ES-I3 (cell line): ENCODE measurements around the gene CFAP126.
"Not testable (repeated sequence)": the region's sequence is repeated elsewhere in the genome, so short reads cannot be mapped to it uniquely, and the experiment has no call there.

ENCODE experiments used
- H3K36me3 ChIP-seq: 2 replicates; pipeline ENCODE4 v1.6.1; 2013; ENCODE audit warnings: mild to moderate bottlenecking, low read length, control low read depth, moderate library complexity; ENCODE audit not compliant: insufficient read depth
- H3K4me1 ChIP-seq: 2 replicates; pipeline ENCODE4 v1.6.1; 2013; ENCODE audit warnings: mild to moderate bottlenecking, control low read depth, low read length; ENCODE audit not compliant: insufficient read depth
- H3K9ac ChIP-seq: 2 replicates; pipeline ENCODE4 v1.6.1; 2013; ENCODE audit warnings: low read depth, mild to moderate bottlenecking, low read length, moderate library complexity
- H3K9me3 ChIP-seq: 2 replicates; pipeline ENCODE4 v1.6.1; 2013; ENCODE audit warnings: mild to moderate bottlenecking, low read length, moderate library complexity; ENCODE audit not compliant: control insufficient read depth, insufficient read depth

Gene CFAP126, protein sequence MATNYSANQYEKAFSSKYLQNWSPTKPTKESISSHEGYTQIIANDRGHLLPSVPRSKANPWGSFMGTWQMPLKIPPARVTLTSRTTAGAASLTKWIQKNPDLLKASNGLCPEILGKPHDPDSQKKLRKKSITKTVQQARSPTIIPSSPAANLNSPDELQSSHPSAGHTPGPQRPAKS

DNA sequence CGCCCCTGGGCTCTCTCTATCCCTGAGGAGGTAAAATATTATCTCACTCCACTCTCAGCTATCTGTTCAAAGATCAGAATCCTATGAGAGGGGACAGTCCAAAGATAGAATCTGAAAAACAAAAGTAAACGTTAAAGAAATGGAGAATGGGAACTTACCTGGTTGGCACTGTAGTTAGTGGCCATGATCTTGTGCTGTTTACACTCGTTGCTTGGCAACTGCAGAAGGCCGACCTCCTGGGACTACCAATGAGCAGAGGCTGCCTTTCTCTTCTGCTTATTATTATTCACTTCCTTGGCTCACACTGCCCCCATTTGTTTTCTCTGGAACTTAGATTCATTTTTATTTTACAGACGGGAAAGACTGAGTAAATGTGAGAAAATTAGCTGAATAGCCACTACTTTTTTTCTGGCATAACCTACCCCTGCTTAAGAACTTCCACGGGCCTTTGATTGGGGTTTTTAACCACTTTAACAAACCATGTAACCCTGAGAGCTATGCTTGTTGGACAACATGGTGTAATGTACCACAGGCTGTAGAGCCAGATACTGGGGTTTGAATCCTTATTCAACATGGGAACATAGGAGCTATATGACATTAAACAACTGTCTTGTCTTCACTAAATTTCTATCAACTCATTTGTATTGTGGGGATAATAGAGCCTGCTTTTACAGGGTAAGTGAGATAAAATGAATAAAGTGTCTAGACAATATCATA, at the start of gene CFAP126:
Gene CFAP126, minus strand, starts transcription at position 193 of the 717 bp plus-strand sequence. Its CDS starts 8 bp downstream, at position 185.
- H3K36me3 ChIP-seq, result peaks cover 5% of the 10 kb centered on the region; the same call in 1 of the 2 replicates
- no peak within 1 kb of the TSS for H3K9ac ChIP-seq
- H3K9me3 ChIP-seq, result no peaks in the 10 kb centered on the region
- no peaks in the 10 kb centered on the region for H3K4me1 ChIP-seq

DNA sequence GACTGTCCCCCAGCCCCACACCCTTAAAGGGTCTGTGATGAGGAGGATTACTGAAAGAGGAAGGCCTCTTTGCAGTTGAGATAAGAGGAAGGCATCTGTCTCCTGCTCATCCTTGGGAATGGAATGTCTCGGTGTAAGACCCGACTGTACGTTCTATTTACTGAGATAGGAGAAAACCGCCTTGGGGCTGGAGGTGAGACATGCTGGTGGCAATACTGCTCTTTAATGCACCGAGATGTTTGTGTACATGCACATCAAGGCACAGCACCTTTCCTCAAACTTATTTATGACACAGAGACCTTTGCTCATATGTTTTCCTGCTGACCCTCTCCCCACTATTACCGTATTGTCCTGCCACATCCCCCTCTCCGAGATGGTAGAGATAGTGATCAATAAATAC, 45.4 kb upstream of the CFAP126 start:
- H3K4me1 ChIP-seq, H3K9ac ChIP-seq, H3K9me3 ChIP-seq, H3K36me3 ChIP-seq: not testable (repeated sequence)

DNA sequence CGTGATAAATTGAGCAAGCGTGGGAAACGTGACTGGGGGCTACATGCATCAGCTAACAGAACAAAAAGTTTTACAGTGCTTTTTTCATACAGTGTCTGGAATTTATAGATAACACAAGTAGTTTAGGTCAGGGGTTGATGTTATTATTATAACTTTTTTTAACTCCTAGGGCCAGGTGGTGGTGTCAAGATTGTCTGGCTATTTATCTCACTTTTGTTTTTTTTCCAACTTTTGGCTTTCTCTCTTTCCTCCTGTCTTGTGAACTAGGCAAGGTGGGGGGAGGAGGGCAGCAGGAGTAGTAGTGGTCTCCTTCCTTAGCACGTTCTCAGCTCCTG, 42.9 kb upstream of the CFAP126 start:
- not testable (repeated sequence) for H3K4me1 ChIP-seq, H3K9ac ChIP-seq, H3K9me3 ChIP-seq, H3K36me3 ChIP-seq

DNA sequence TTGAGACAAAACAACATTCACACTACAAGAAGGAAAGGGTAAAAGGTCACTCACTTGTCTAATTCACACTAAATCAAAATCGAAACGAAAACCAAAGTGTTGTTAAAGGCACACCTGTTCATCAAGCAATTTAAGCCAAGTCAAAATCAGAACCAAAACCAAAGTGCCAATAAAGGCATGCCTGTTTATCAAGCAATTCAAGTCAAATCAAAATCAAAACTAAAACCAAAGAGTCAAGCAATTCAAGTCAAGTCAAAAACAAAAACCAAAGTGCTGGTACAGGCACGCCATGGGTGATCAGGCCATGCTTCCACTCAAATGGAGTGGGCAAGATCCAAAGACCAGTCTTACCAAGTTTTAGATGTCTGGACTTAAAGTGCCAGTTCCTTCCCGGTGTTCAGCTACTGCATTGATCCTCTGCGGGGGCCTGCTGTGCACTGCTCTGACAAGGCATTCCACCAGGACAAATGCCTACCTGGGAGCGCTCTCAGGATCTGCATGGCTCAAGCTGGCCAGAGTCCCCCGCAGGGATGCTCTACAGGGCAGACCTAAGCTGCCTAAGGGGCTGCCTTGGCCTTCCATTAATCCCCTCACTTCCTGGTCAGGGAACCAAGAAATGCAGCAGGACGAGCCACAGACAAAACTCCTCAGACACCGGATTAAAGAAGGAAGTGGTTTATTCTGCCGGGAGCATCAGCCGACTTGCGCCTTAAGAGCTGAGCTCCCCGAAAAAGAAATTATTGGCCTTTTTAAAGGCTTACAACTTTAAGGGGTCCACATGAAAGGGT, 42.4 kb upstream of the CFAP126 start:
- H3K4me1 ChIP-seq, H3K9ac ChIP-seq, H3K9me3 ChIP-seq, H3K36me3 ChIP-seq: not testable (repeated sequence)

DNA sequence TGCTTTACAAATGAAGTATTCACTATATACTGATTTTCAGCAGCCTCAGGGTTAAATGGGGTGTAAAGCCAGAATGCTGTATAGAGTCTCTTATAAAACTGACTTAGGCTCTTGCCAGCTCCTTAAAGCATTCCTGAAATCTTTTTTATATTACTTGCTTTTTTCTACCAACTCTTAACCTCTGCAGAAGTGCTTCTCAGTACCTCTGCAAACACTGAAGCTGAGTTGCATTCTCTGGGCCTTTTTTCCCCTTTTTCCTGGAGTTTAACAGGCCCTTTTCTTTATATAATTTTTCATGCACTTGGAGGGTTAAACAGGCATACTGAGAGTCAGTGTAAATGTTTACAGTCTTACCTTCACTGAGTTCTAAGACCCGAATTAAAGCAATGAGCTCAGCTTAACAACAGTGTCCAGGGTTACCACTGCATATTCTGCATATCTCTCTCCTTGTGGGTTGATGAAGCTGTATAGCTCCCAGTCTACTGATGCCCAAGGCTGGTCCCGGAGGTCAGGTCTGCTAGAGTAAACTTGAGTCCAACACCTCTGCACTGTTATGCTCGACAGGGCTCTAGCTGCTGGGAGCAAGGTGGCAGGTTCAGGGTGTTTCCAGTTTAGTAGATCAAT, 40.9 kb upstream of the CFAP126 start:
- Histone ChIP-seq H3K4me1 (no peaks in the 10 kb centered on the region), H3K36me3 (no peaks in the 10 kb centered on the region), H3K9me3 (no peaks in the 10 kb centered on the region)

DNA sequence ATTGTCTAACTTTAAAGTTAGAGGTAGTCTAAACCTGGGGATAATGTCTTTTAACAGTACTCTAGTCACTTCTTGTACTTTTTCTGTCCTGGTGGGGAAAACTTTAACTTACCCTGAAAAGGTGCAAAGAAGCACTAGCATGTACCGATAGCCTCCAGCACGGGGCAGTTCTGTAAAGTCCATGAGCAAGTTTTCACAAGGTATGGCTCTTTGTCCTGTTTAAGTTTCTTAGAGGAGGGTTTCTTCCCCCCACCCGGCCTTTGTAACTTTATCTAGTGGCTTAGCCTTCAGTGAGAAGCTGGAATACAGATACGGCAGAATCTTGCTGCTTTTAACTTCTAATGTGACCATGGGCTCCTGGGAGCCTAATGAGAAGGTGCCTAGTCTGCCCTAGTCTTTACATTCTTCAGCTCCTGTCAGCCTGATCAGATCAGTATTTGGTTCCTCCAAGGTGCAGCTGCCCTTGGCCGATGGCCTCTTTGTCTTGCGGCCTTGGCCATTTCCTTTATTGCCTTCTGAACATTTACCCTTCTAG, 39.8 kb upstream of the CFAP126 start:
- H3K36me3 ChIP-seq, result no peaks in the 10 kb centered on the region

More for the DNA sequence above, 40.9 kb upstream of the CFAP126 start:
- H3K9ac ChIP-seq, result no peak overlapping the region

DNA sequence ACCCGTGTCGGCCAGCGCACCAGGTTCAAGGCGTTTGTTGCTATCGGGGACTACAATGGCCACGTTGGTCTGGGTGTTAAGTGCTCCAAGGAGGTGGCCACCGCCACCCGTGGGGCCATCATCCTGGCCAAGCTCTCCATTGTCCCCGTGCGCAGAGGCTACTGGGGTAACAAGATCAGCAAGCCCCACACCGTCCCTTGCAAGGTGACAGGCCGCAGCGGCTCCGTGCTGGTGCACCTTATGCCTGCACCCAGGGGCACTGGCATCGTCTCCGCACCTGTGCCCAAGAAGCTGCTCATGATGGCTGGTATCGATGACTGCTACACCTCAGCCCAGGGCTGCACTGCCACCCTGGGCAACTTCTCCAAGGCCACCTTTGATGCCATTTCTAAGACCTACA, 38.9 kb upstream of the CFAP126 start:
- H3K4me1 ChIP-seq, H3K9ac ChIP-seq, H3K9me3 ChIP-seq, H3K36me3 ChIP-seq: not testable (repeated sequence)

More for the DNA sequence above, 39.8 kb upstream of the CFAP126 start:
- H3K9me3 ChIP-seq, result no peaks in the 10 kb centered on the region
- no peak overlapping the region for H3K9ac ChIP-seq
- no peaks in the 10 kb centered on the region for H3K4me1 ChIP-seq

DNA sequence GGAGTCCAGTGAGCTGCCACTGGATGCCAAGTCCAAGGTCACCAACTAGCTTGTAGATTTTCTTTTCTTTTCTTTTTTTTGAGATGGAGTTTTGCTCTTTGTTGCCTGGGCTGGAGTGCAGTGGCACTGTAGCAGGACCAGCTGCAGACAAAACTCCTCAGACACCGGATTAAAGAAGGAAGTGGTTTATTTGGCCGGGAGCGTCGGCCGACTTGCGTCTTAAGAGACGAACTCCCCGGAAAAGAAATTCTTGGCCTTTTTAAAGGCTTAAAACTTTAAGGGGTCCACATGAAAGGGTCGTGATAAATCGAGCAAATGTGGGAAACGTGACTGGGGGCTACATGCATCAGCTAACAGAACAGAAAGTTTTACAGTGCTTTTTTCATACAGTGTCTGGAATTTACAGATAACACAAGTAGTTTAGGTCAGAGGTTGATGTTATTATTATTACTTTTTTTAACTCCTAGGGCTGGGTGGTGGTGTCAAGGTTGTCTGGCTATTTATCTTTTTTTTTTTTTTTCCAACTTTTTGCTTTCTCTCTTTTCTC, 36.4 kb upstream of the CFAP126 start:
- no peak overlapping the region for H3K9ac ChIP-seq
- no peaks in the 10 kb centered on the region for H3K36me3 ChIP-seq
- no peaks in the 10 kb centered on the region for H3K4me1 ChIP-seq
- H3K9me3 ChIP-seq, result no peaks in the 10 kb centered on the region

DNA sequence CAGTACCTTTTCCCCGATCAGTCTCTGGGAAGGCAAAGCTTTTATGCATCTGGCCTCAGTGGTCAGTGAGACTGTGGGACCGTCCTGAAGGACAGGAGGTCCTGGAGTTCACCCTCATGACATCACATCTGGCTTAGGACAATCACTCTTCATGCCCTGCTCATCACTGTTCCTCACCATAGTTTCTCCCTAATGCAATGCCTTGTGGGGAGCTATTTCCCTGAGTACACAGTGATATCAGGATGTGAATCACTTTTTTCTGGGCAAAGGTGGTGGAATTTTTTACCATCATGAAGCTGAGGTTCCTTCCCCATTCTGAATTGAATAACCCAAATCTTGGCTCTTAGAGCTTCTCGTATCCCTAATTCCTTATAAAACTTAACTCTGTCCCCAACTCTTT, 34.8 kb upstream of the CFAP126 start:
- Histone ChIP-seq H3K4me1 (0 out of 2 replicates have a peak, but pooled peaks cover 3% of the 10 kb centered on the region), H3K36me3 (no peaks in the 10 kb centered on the region), H3K9me3 (no peaks in the 10 kb centered on the region), H3K9ac (no peak overlapping the region)

DNA sequence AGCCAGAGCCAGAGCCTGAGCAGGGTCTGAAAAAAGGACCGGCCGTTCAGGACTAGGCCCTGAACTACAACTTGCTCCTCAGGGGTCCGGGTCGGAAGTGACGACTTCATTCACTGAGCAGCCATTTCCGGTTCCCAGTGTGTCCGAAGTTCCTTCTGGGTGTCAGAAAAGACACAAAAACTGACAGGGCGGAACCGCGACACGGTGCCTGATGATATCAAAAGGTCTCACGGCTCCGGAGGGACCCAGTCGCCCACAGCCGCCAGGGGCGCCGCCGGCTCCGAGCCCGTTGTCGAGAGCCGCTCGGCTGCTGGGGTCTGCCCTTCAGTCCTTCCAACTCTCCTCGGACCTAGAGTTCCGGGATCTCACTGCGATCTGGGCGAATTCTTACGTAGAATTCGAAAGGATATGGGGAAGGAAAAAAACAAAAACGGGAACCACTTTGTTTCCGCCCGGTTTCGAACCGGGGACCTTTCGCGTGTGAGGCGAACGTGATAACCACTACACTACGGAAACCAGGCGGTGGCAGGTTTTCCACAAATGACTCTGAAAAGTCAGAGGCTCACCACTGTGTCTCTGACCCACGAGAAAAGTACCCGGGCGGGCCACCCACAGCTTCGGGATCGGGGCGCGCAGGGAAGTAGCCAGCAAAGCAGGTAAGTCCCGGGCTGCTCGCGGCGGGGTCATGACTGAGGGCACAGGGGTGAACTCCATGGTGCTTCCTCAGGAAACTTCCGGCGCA, 31.8 kb upstream of the CFAP126 start:
- H3K36me3 ChIP-seq, result no peaks in the 10 kb centered on the region
- no peaks in the 10 kb centered on the region for H3K9me3 ChIP-seq
- peak overlapping the region; percentile 95 for H3K9ac ChIP-seq
- H3K4me1 ChIP-seq, result 0 out of 2 replicates have a peak, but pooled peaks cover 3% of the 10 kb centered on the region

DNA sequence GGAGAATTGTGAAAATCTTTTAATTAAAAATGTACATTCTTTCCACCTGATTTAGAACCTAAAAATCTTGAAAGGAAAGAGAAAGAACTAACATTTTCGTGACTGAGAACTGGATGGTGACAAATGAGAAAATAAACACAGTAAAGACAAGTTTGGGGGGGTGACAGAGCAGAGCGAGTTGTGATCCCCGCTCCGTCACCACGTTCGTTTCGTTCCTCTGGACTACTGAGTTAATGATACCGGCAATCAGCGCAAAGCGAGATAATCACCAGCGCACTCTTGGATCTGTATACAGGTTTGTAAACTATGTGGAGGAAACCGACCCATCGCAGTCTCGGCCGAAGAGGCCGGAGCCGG, 31.2 kb upstream of the CFAP126 start:
- H3K9me3 ChIP-seq, result no peaks in the 10 kb centered on the region
- H3K36me3 ChIP-seq, result no peaks in the 10 kb centered on the region
- 0 out of 2 replicates have a peak, but pooled peaks cover 3% of the 10 kb centered on the region for H3K4me1 ChIP-seq
- H3K9ac ChIP-seq, result peak overlapping the region; percentile 95

DNA sequence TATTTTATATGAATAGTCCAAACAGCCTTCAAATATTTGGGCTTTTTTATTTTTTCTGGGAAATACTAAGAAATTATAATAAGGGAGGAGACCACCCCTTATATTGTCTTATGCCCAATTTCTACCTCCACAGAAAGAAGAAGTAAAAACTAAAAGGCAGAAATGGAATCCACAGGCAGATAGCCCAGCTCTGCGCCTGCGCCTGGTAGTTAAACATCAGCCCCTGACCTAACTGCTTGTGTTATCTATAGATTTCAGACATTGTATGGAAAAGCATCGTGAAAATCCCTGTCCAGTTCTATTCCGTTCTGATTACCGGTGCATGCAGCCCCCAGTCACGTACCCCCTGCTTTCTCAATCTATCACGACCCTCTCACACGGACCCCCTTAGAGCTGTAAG, 29.4 kb upstream of the CFAP126 start:
- H3K4me1 ChIP-seq, H3K9ac ChIP-seq, H3K36me3 ChIP-seq, H3K9me3 ChIP-seq: not testable (repeated sequence)

DNA sequence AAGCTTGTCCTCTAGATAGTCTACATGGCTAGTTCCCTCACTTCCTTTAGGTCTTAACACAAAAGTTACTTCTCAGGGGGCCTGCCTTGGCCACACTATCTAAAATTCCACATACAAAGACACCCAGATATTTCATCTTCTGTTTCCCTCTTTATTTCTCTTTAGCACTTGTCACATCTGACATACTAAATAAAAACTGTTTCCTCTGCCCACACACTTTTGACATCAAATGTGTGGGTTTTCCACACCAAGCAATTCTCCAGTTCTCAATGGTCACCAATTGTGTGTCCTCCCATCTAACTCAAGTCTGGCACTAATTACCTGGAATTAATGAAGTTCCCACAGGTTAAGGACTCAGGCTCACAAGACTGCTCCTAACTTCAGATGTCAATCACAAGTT, 25.5 kb upstream of the CFAP126 start:
- 0 out of 2 replicates have a peak, but pooled peaks cover 1% of the 10 kb centered on the region for H3K4me1 ChIP-seq

DNA sequence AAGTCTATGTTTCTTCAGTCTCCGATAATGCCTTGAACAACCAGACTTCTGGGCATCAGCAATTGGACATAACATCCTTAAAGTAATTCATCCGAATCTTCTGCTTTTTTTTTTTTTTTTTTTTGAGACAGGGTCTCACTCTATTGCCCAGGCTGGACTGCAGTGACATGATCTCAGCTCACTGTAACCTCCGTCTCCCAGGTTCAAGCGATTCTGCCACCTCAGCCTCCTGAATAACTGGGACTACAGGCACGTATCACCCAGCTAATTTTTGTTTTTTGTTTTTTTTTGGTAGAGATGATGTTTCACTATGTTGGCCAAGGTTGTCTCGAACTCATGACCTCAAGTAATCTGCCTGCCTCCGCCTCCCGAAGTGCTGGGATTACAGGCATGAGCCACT, 23.9 kb upstream of the CFAP126 start:
- H3K9ac ChIP-seq, result no peak overlapping the region
- H3K36me3 ChIP-seq, result no peaks in the 10 kb centered on the region
- no peaks in the 10 kb centered on the region for H3K4me1 ChIP-seq
- H3K9me3 ChIP-seq, result no peaks in the 10 kb centered on the region

More for the DNA sequence above, 25.5 kb upstream of the CFAP126 start:
- Histone ChIP-seq H3K36me3 (no peaks in the 10 kb centered on the region), H3K9ac (no peak overlapping the region), H3K9me3 (no peaks in the 10 kb centered on the region)
